NCI-H446 treated with DMSO at 0.1 percent for 48 hours (cell line): ENCODE results near the gene ATP1A3.

Experiments used
- DNase-seq: peaks from one replicate; lab custom pipeline; 2025; lab: John Stamatoyannopoulos, UW

Gene ATP1A3

GRCh38 chr19:41984961-41985360 is 9.1 kb downstream of the ATP1A3 start:
- DNase-seq = no peak

DNA sequence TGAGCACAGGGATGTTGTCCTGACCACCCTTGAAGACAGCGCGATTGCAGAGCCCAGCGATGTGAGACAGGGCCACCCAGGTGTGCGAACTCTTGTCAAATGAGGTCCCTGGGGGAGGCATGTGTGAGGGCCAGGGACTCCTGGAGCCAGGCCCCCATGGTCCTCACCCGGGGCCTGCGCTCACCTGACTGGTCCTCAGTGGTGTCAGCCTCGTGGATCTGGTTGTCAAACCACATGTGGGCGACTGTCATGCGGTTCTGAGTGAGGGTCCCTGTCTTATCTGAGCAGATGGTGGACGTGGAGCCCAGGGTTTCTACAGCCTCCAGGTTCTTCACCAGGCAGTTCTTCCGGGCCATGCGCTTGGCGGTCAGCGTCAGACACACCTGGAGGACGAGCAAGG is 12.3 kb downstream of the ATP1A3 start:
- no peak for DNase-seq

DNA sequence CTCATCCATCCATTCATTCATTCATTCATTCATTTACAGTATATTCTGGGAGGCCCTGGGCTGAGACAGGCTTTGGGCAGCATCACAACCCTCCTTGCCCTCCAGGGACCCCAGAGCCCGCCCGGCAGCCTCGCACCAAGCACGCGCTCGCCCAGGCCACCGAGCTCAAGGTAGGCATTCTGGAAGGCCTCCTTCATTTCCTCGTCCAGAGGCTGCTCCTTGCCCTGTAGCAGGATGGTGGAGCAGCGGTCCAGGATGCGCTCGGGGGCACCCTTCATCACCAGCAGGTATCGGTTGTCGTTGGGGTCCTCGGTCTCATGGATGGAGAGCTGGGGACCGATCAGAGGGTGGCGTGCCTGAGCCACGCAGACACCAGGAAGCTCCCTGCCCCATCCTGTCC is 15.6 kb downstream of the ATP1A3 start:
- DNase-seq = no peak

DNA sequence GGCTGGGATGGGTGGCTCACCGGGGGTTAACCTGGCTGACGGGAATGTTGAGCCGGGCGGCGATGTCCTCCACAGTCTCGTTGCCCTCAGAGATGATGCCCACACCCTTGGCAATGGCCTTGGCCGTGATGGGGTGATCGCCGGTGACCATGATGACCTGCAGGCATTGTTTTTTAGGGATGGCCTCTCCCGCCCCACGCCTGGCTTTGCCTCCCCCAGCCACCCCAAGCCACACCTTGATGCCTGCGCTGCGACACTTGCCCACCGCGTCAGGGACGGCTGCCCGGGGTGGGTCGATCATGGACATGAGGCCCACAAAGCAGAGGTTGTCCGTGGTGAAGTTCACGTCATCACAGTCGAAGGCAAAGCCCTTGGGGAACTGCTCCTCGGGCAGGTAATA is 16.1 kb downstream of the ATP1A3 start:
- DNase-seq = no peak

GRCh38 chr19:41974652-41975051 is 19.4 kb downstream of the ATP1A3 start:
- DNase-seq = no peak

GRCh38 chr19:41971363-41971762 is 22.7 kb downstream of the ATP1A3 start:
- DNase-seq = no peak

GRCh38 chr19:41969772-41970458 is 24.1 kb downstream of the ATP1A3 start:
- no peak for DNase-seq

- no peak for DNase-seq
These were observed 25.1 kb downstream of the ATP1A3 start for GRCh38 chr19:41968751-41969595.

- no peak for DNase-seq
These were observed 26.8 kb downstream of the ATP1A3 start for GRCh38 chr19:41967054-41967783.

- DNase-seq = no peak
These were observed 28.9 kb downstream of the ATP1A3 start for GRCh38 chr19:41965106-41965505.

GRCh38 chr19:41960973-41961372 is 33.1 kb downstream of the ATP1A3 start:
- no peak for DNase-seq

- peak; percentile 87 for DNase-seq
These were observed 34.7 kb downstream of the ATP1A3 start, which contains the start of gene RABAC1 for GRCh38 chr19:41959056-41960053. Gene RABAC1, minus strand, starts transcription at chr19:41959321. Its CDS starts 29 bp downstream, at chr19:41959292.

- DNase-seq = peak; percentile 11
These were observed 35.5 kb downstream of the ATP1A3 start for GRCh38 chr19:41958367-41959055.

GRCh38 chr19:41957838-41958366 is 36.1 kb downstream of the ATP1A3 start:
- DNase-seq = peak; percentile 17

DNA sequence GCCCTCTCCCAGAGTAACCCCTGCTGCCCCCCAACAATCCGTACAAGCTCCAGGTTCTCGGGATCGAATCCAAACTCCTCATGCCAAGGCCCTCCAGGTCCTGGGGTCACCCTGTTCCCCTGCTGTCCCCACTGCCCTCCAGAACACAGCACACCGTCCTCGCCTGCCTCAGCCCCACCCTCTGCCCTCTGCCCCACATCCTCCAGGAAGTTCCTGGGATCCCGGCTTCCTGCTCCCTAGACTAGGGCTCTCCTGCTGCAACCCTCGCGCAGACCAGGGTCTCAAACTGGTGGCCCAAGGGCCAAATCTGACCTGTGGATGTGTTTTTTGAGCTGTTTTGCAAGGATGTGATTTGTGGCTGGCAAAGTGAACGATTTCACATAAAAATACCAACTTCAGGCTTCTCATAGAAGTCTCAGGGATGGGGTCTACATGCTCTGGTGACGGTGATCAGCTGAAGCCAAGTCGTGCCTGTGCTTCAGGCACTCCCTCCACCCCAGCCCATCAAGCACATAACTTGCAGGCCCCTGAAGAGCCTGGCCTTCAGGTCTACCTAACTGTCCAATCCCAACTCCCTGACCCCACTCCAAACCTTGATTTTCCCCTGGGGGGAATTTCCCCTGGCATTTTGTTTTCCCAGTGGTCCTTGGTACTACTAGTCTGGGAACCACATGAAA is 36.7 kb downstream of the ATP1A3 start:
- no peak for DNase-seq

GRCh38 chr19:41956621-41957020 is 37.4 kb downstream of the ATP1A3 start:
- DNase-seq = no peak

DNA sequence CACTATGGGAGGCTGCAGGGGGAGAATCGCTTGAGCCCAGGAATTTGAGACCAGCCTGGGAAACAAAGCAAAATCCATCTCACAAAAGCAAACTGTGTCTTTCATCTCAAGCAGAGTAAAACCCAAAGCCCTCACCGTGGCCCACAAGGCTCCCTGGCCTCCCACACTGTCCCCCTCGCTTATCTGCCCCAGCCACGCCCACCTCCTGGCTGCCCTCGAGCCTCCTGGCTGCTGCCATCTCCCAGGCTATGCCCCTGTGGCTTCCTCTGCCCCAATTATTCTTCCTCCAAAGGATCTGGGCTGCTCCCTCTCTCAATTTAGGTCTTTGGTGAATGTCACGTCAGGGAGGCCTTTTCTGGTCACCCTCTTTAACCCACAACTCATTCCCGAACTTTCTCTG is 38.5 kb downstream of the ATP1A3 start:
- DNase-seq = no peak

DNA sequence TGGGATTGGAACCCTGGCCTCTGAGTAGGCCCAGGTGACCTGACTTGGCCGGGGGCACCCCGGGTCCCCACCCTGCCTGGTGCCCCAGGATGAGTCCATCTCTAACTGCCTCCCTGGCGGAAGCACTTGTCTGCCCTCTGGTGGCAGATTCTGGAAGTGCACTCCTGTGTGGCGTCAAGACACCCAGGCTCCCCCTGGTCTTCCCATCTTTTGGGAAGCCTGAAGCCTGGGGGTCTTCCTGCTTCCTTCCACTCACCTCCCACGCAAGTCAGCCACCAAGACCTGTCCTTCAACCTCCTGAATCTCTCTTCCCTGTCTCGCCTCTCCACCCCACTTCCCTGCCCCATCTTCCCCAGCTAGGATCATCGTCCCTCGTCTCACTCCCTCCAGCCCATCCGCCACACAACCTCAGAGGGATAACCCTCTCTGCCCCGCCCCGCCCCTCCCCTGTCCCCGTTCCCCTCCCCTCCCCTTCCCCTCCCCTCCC is 42.3 kb downstream of the ATP1A3 start:
- DNase-seq = peak; percentile 10

DNA sequence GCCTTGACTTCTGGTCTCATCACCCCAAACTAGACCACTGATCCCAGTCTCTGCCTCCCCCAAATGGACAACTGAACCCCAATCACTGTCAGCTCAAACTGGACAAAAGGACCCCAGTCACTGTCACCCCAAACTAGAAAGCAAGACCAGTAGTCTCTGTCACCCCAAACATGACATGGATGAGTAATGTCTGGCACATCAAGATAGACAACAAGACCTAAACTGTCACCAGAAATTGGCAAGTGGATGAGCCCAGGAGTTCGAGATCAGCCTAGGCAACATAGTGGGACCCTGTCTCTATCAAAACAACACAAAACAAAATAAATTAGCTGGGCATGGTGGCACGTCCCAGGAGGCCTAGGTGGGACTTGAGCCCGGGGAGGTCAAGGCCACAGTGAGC is 46.9 kb downstream of the ATP1A3 start:
- no peak for DNase-seq
